Activated T-cell treated with anti-CD3 and anti-CD28 coated beads for 1 hour (primary cell): ENCODE measurements around the gene RADIL.

Experiments
- DNase-seq: peaks from one replicate; pipeline ENCODE4 v3.0.0-alpha.2; 2020; ENCODE audit warnings: low read depth

Gene RADIL

DNA sequence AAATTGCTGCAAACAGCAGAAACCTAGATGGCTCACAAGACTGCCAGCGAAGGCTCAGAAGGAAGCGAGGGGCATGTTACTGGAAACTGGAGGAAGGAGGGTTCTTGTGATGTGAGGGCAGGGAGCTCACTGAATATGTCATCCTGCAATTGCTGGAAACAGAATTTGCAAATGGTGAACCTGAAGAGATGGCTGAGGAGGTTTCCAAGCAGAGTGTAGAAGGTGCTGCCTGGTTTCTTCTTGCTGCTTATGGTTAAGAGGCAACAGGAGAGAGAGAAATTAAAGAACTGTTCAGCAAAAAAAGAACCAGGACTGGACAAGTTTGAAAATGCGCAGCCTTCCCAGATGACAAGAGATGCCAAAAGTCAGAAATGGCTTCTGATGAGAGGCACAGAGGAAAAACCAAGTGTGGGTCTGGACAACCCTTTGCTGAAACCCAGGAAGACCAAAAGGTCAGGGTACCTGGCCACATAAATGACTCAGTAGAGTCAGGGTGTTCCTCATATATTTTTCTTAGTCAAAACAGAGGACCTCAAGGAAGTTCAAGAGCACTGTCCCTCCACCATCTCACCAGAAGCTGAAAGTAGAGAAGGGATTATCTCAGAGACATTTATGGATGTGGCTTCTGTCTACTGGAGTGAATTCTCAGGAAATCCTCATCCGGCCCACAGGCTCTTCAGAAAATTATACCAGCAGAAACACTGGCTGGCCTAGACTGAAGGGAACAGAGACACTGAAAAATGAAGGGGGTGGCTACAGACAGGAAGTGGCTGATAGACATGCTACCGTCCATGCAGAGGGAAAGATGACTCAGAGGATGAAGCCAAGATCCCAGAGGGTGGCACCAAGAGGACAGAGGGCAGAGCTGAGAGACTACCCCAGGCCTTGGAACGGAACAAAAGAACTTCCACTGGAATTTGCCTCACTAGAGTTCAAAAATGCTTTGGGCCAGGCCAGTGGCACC is 31.8 kb downstream of the RADIL start:
- DNase-seq, result no peak

DNA sequence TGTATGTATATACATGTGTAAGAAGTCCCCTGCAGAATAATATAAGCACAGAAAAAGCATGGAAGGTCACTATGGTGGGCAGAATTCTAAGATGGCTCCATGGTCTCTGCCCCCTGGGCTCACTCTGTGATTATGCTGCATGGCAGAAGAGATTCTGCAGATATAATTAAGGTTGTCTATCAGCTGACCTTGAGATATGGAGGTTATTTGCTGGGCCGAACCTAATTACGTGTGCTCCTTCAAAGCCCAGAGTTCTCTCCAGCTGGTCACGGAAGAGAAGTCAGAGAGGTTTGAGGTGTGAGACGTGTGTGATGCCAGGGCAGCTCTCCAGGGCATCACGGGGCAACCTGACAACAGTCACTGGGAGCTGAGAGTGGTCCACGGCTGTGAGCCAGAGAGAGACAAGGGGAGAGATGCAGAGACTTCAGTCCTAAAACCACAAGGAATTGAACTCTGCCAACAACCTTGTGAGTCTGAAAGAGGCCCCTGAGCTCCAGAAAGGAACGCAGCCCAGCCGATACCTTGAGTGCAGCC is 33.2 kb downstream of the RADIL start:
- DNase-seq, result no peak

DNA sequence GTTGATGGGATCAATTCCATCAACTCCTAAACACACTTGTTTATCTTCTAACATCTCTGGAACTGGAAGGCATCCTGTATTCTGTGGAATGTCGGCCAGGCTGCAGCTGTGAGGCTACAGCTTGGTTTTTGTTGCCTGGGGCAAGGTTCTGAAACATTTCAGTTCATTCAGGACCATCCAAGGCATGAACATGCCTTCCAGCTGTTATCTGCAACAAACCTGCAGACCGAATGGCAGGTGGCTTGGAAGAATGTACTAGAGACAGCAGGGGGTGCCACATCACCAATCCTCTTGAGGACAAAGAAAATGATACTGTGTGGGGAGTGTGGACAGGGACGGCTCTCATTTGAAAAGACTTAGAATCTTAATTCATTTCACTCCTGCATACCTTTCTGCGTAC is 34.1 kb downstream of the RADIL start:
- DNase-seq, result no peak

DNA sequence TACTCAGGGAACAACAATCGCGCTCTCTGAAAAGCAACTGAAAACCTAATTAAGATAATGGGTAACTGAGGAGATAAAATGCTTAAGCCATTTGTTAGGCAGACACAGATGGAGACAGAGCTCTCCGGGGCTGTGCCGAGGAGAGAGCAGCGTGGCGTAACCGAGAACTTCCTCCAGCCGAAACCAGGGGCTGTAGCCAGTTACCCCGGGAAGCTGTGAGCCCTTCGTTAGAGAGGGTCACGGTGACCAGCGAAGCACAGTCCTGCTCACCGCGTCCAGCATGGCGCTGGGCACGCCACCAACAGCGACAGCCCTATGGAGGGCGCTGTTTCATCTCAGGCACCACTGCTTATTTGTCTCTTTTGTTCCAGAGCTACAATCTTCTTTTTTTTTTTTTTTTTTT is 37.8 kb downstream of the RADIL start:
- DNase-seq, result no peak

DNA sequence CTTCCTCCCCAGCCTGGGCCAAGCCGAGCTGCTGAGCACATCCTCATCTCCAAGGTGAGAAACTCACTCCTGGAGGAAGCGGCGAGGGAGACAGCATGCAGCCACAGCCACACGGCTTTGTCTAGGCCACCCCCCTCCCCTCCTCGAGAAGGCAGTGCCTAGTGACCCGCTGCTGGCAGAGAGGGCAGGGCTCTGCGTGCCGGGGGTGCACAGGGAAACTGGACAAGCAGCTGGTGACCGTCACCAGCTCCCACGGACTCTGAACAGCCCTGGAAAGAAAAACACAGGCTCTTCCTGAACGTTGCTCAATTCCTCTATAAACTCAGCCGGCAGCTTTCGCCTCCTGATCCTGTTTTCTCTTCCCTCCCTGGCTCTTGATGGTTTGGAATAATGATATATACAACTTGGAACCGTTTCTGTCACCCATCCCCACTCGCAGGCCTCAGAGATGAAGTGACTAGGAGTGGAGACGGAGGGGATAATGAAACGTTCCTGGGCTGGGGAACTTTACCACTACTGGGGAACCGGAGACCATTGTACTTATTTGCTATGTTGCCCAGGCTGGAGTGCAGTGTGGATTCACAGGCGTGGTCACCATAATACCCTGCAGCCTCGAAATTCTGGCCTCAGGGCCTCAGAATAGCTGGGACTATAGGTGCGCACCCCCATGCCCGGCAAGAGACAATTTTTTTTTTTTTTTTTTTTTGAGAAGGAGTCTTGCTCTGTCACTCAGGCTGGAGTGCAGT is 41.0 kb downstream of the RADIL start:
- DNase-seq, result no peak

DNA sequence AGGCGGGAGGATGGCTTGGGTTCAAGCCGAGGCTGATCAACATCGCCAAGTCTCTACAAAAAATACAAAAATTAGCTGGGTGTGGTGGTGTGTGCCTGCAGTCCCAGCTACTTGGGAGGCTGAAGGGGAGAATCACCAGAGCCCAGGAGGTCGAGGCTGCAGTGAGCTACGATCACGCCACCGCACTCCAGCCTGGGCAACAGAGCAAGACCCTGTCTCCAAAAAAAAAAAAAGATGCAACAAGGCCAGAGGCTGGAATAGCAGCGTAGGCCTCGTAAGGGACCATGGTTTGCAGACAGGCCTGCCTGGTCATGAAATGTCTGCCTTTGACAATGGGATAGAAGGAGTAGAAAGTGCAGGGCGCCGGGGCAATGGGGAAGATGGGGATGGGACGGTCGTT is 41.7 kb downstream of the RADIL start:
- no peak for DNase-seq

DNA sequence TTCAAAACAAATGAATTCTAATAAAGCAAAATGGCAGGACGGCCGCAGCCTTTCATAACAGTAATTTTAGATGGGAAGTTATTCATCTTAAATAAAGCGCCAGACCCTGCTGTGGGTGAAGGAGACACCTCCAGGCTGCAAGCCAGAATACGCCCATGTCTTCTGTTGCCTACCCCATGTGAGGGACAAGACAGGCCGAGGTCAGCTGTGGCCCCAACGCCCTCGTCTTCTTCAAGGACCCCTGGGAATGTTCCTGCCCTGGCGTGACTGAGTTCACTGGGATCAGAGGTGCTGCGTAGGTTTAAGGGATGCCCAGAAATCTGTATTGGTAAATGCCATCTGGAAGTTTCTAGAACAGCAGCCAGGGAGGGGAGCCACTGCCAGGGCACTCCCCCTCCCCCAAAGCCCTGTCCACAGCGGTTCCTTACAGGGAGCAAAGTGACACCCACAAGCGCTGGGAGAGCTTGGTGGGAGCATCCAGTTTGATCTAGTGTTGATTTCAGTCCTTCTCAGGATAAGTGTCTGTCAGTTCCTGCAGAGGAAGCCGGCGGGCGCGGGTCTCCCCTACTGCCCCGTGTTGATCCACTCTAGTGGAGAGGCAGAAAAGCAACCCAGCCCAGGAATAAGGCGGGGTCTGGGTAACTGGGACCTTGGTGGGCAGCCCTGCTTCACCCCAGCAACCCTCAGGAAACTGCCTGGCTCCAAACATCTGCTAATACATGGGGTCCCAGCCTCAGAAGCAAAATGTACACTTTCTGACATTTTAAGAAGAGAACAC is 42.3 kb downstream of the RADIL start:
- no peak for DNase-seq

DNA sequence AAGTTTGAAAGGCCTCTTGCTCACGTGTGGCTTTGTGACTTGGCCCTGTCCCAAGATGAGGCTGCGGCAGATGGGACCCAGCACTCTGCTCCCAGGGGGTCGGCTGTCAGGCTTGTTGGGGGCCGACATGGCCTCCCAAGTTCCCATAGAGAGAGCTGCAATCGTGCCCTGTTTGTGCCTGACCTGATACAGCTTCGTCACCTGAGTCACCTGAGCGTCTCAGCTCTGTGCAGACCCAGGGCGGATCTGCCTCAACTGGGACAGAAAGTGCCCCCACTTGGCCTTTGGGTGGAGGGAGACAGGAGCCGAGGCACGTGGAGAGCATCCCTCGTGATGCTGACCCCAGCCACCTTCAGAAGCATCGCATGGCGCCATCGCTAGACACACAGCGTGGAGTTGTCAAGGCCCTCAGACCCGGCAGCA is 43.4 kb downstream of the RADIL start:
- DNase-seq, result no peak

DNA sequence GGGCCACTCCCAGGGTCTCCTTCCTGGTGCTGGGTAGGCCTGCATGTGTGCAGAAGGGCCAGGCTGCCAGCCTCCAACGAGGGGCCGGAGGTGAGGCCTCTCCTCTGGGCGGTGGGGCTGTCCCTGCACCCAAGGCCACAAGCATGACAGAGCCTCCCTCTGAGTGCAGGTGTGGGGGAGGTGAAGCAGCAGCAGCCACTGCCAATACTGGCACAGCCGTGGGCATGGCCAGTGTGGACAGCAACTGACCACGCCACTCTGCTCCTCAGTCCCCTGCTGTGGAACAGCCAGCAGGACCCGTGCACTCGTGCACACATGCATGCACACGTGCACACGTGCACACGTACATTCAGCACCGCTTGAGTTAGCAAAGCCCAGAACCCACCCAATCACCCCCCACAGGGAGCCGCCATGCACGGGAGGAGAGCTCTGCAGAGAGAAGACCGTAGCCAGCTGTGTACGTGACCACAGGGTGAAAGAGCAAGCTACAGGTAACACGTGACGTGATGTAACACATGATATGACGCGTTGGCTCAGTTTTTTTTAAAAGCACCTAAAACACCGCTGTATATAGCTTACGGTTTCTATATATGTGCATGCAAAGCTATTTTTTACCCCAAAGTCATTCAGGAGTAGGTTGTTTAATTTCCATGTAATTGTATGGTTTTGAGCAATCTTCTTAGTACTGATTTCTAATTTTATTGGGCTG is 44.7 kb downstream of the RADIL start:
- DNase-seq, result no peak

DNA sequence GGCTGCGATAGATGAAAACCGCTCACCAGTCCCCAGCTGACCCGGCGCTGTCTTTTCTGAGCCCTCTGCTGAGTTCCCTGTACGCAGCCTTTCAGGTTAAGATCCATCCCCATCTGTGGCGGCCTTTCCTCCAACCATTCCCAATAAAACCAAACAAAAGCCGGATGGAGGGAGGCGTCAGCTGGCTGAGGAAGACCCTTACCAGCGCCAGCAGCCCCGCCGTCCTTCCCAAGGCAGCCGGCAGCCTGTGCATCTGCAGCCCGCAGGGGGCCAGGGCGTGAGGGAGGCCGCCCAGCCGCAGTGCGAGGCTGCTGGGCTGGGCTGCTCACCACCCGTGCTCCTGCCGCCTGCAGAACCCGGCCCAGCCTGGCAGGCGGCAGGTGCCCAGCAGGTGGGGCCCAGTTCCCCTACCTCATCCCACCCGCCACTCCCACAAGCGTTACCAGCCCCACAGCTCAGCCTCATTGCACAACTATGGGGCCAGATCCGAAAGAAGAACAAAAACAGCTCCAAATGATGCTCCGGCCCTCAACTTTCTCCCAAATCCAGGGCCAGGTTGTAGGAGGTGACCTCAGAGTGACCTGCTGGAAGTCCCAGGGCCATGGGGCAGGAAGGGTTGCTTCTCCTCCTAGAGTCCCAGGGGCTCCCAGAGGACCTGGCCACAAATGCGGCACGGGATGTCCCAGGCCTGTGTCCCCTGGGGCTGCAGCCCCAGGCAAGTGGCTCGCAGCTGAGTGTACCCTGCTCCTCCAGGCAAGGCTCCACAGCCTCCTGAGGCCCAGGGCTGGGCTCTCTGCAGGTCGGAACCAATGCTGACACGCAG is 45.5 kb downstream of the RADIL start:
- no peak for DNase-seq

DNA sequence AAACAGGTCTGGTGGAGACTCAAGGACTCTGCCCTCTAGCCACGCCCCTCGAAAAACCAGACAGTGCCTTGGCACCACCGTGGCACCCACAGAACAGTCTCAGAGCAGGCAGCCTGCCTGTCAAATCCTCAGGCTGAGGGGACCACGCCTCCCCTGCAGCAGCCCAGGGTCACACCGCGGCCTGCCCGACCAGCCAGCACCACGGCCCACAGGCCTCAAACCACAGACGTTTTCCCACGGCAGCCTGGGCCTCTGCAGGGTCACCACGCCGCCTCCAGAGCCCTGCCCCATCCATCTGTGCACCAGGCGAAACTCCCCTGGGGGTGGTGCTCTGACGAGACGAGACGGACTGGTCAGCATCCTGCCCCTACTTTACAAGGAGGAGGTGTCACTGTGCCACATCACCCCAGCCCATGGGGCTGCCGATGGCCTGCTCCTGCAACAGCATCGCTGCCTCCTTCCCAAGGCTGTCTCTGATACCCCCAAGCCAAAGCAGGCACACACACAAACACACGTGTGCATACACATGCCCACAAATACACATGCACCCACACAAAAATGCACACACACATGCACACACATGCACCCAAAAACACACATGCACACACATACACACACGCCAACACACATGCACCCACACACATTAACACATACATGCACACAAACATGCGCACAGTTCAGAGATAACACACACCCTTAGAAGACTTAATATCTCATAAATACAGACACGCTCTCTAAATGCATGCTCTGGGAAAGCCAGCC is 46.3 kb downstream of the RADIL start:
- no peak for DNase-seq

DNA sequence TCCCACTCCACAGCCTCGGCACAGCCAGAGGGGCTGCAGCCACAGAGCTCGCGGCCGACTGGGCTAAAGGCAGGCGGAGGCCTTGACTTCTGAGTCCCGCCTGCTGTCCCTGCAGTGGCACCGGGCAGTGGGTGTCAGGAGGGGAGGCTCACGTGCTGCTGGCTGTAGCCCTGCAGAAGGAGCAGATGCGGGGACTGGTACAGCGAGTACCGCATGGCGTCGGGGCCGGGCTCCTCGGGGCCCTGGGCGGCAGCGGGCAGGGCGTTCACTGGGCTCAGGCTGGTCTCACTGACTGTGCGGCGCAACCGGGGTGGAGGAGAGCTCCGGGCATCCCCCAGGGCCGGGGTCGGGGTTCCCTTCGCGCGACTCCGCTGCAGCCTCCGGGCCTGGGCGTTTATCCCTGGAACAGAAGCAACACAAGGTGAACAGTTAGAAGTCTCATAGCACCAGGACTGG is 47.3 kb downstream of the RADIL start:
- no peak for DNase-seq

DNA sequence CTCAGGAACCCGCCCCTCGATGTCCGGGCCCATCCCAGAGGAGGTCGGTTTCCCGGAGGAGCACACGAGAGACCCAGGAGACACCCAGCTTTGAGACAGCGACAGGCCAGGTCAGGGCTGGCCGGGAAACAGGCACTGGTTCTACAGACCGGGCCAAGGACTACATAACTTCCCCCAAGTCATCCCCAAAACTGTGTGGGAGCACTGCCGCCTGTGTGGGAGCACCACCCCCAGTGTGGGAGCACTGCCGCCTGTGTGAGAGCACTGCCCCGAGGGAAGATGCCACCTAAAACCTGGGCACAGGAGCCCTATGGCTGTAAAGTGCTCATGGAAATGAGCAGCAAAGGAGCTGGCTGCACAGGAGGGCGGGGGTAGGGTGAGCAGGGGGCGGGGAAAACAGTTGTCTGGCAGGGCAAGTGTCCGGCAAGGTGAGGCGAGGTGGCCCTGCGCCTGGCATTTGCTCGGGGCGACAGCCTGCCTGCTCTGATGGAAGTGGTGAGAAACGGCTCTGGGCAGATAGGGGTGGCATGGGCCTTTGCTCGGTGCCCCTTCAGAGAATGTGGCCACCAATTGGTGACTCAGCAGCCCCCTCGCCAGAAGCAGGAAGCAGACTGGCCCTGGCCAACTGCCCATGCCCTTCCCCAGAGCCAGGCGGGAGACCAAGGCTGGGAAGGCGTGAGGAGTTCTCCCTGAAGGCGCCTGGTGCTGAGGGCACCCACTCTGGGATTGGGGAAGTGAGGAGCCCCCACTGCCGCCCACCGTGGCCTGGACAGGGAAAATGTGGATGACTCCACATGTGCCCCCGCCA is 47.9 kb downstream of the RADIL start:
- no peak for DNase-seq

DNA sequence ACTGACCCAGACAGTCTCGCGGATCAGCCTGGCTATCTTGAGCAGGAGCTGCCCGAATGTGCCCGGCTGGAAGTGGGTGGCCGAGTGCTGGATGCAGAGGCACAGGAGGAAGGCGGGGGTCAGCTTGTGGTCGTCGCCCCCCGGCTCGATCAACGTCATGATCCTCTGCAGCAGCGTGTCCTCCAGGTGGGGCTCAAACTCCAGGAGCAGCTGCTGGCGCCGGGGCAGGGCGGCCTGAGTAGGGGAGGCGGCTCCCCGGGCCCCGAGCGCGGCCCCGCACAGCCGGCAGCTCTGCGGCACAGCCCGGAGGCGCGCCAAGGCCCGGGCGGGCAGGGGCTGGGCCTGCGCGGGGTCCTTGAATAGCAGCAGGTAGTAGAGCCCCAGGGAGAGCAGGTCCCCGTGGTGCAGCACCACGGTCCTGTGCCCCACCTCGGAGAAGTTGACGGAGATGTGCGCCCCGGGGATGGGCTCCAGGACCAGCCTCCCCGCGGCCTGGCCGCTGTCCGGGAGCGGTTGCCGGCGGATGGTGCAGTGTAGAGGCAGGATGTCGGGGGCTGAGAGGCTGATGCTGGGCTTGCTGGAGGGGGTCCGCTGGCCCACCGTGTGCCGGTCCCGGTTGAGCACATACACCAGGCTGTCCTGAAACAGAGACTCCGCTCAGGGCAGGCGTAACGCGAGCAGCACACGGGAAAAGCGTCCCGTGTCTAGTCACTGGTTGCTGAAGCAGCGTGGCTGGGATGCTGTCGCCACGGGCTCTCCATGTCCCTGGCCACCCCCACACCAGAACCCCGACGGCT is 48.7 kb downstream of the RADIL start:
- DNase-seq, result no peak

DNA sequence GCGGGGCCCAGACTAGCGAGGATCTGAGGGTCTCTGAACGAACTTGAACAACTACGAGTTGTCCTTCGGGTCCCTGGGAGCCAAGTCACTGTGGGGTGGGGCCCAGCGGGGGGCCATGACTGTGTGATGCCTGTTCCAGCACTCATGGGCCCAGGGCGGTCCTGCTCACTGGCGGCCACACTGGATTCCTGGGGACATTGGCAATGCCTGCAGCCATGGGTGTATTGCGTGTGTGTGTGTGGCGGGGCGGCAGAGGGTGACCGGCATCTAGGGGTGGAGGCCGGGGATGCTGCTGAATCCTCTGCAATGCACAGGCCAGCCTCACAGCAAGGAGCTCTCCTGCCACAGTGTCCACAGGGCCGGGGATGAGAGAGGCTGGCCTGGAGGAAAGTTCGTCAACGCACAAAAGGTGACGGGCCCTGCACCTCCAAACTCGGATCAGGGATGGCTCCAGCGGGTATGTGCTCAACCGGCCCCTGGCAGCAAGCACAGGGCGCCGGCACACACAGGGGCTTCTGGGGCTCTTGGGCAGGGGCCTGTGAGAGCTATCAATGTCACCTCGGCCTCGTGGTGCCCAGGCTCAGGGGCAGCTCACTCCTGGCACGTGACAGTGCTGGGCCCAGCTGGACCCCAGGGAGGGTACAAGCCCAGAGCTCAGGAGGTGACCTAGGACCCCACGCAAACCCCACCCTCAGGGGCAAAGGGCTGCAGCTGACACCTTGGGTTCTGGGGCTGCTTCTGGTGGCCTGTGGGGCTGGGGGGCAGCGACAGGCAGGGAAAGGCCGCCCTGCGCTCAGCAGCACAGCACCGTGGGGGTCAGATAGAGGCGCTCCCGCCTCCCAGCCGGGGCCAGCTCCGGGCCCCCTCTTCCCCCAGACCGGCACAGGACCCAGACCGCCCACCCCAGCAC is 49.6 kb downstream of the RADIL start:
- DNase-seq, result no peak

DNA sequence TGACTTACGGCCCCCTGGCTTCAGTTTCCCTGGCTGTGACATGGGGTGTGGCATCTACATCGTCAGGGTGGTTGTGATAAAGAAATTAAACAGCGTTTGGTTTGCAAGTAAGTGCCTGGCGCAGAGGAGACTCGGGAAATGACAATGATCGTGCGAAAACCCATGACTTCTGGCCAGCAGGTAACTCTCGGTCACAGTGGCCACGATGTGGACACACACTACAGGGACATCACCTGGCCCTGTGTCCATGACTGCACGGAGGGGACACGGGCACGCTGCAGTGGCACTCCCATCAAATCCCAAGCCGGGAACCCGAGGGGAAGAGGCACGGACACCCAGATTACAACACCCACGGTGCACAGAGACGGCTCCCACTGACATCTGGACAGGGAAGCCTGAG is 50.3 kb downstream of the RADIL start:
- DNase-seq, result no peak

DNA sequence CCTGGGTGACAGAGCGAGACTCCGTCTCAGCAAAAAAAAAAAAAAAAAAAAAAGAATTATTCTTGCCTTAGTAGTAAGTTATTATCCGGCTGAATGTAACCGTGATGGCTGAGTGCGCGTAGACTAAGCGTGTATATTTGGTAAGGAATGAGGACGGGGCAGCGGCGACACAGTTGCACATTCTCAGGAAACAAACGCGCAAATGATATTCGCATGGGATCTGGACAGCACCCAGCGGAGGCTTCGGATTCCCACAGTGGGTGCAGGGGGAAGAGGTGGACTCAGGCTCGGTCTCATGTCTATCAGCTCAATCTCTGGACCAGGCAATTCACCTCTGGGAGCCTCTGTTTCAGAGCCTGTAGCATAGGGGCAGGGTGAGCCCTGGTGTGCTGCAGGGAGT is 50.8 kb downstream of the RADIL start:
- no peak for DNase-seq
